Measurements from ENCODE around the gene RTP3. TPM values are rescaled to one million over a fixed set of nuclear protein-coding genes. Genes with fewer than 3 reads are reported as not detected.

Gene RTP3
- total and polyA plus RNA-seq, 2 experiments from 2014 or later = not detected

GRCh38 chr3:46524832-46525231 lies 27.1 kb downstream of the RTP3 start:
- H3K9me3 ChIP-seq (ENCODE audit: low read depth) = no peaks in the 10 kb centered on the region
- in situ Hi-C loops (cut with MboI) = no loop called here
- H3K4me3 ChIP-seq = no peak overlapping the region
- no peaks in the 10 kb centered on the region for H3K4me1 ChIP-seq (ENCODE audit: insufficient read depth)
- no peaks in the 10 kb centered on the region for H3K9me2 ChIP-seq (ENCODE audit: insufficient read depth)
- no peak for DNase-seq
- no peak overlapping the region for H3K9ac ChIP-seq
- no peaks in the 10 kb centered on the region for H4K20me1 ChIP-seq (ENCODE audit: insufficient read depth)
- H3K27ac ChIP-seq = no peak overlapping the region
- 91 to 98% methylated on average over 3 of the region's 3 CpGs for WGBS, 2 experiments (ENCODE audit: low coverage in 1 of 2, low lambda C conversion rate in 2 of 2, missing lambda C conversion rate in 2 of 2)
- H3F3A ChIP-seq (ENCODE audit: insufficient read depth) = no peaks in the 10 kb centered on the region
- no peaks in the 10 kb centered on the region for H3K79me2 ChIP-seq (ENCODE audit: insufficient read depth)
- H2AFZ ChIP-seq = no peak overlapping the region
- H3K27me3 ChIP-seq (replicated peaks; ENCODE audit: insufficient read depth) = no peaks in the 10 kb centered on the region
- peaks cover 15% of the 10 kb centered on the region; the same call in 1 of the 2 replicates for H3K36me3 ChIP-seq (ENCODE audit: low read depth)
- H3K4me2 ChIP-seq (ENCODE audit: unreplicated experiment) = no peak overlapping the region
- TF ChIP-seq EZH2phosphoT487 (IDR thresholded peaks at IDR 0.05; ENCODE audit: insufficient read depth, low read depth) (no peak), EZH2 (IDR thresholded peaks at IDR 0.05; ENCODE audit: insufficient read depth, poor library complexity, severe bottlenecking) (no peak)

GRCh38 chr3:46527239-46527638 lies 29.5 kb downstream of the RTP3 start:
- Histone ChIP-seq H3K4me2 (ENCODE audit: unreplicated experiment) (no peak overlapping the region), H3K4me1 (ENCODE audit: insufficient read depth) (no peaks in the 10 kb centered on the region), H3K9ac (no peak overlapping the region), H4K20me1 (ENCODE audit: insufficient read depth) (no peaks in the 10 kb centered on the region), H3K27ac (no peak overlapping the region), H3K4me3 (no peak overlapping the region), H3K9me2 (ENCODE audit: insufficient read depth) (no peaks in the 10 kb centered on the region), H3K36me3 (ENCODE audit: low read depth) (peaks cover 20% of the 10 kb centered on the region), H3K27me3 (replicated peaks; ENCODE audit: insufficient read depth) (no peaks in the 10 kb centered on the region), H3K79me2 (ENCODE audit: insufficient read depth) (no peaks in the 10 kb centered on the region), H3F3A (ENCODE audit: insufficient read depth) (no peaks in the 10 kb centered on the region), H2AFZ (no peak overlapping the region), H3K9me3 (ENCODE audit: low read depth) (no peaks in the 10 kb centered on the region)
- in situ Hi-C loops (cut with MboI) = no loop called here
- no peak for DNase-seq
- 84 to 85% methylated on average over 5 of the region's 5 CpGs for WGBS, 2 experiments (ENCODE audit: low coverage in 1 of 2, low lambda C conversion rate in 2 of 2, missing lambda C conversion rate in 2 of 2)
- TF ChIP-seq EZH2 (IDR thresholded peaks at IDR 0.05; ENCODE audit: insufficient read depth, poor library complexity, severe bottlenecking) (no peak), EZH2phosphoT487 (IDR thresholded peaks at IDR 0.05; ENCODE audit: insufficient read depth, low read depth) (no peak)

GRCh38 chr3:46533091-46533490 lies 35.3 kb downstream of the RTP3 start:
- peaks cover 4% of the 10 kb centered on the region for H3F3A ChIP-seq (ENCODE audit: insufficient read depth)
- H3K9ac ChIP-seq = no peak overlapping the region
- TF ChIP-seq EZH2 (IDR thresholded peaks at IDR 0.05; ENCODE audit: insufficient read depth, poor library complexity, severe bottlenecking) (no peak), EZH2phosphoT487 (IDR thresholded peaks at IDR 0.05; ENCODE audit: insufficient read depth, low read depth) (no peak)
- H3K27ac ChIP-seq = no peak overlapping the region
- no peaks in the 10 kb centered on the region for H3K9me2 ChIP-seq (ENCODE audit: insufficient read depth)
- H3K27me3 ChIP-seq (replicated peaks; ENCODE audit: insufficient read depth) = no peaks in the 10 kb centered on the region
- H4K20me1 ChIP-seq (ENCODE audit: insufficient read depth) = no peaks in the 10 kb centered on the region
- DNase-seq = no peak
- H3K36me3 ChIP-seq (ENCODE audit: low read depth) = peaks cover 27% of the 10 kb centered on the region
- no peak overlapping the region for H2AFZ ChIP-seq
- peaks cover 4% of the 10 kb centered on the region for H3K4me1 ChIP-seq (ENCODE audit: insufficient read depth)
- H3K9me3 ChIP-seq (ENCODE audit: low read depth) = no peaks in the 10 kb centered on the region
- in situ Hi-C loops (cut with MboI) = no loop called here
- WGBS, 2 experiments (ENCODE audit: low coverage in 1 of 2, low lambda C conversion rate in 2 of 2, missing lambda C conversion rate in 2 of 2) = 82 to 87% methylated on average over 3 of the region's 3 CpGs
- H3K4me2 ChIP-seq (ENCODE audit: unreplicated experiment) = no peak overlapping the region
- H3K4me3 ChIP-seq = no peak overlapping the region
- H3K79me2 ChIP-seq (ENCODE audit: insufficient read depth) = no peaks in the 10 kb centered on the region

GRCh38 chr3:46535746-46536145 lies 38.0 kb downstream of the RTP3 start:
- TF ChIP-seq EZH2phosphoT487 (IDR thresholded peaks at IDR 0.05; ENCODE audit: insufficient read depth, low read depth) (no peak), EZH2 (IDR thresholded peaks at IDR 0.05; ENCODE audit: insufficient read depth, poor library complexity, severe bottlenecking) (no peak)
- Histone ChIP-seq H4K20me1 (ENCODE audit: insufficient read depth) (no peaks in the 10 kb centered on the region), H3K27me3 (replicated peaks; ENCODE audit: insufficient read depth) (no peaks in the 10 kb centered on the region), H3K36me3 (ENCODE audit: low read depth) (peaks cover 22% of the 10 kb centered on the region), H3K4me2 (ENCODE audit: unreplicated experiment) (no peak overlapping the region), H3K9me3 (ENCODE audit: low read depth) (no peaks in the 10 kb centered on the region), H3K27ac (no peak overlapping the region), H3K9me2 (ENCODE audit: insufficient read depth) (no peaks in the 10 kb centered on the region), H3K4me1 (ENCODE audit: insufficient read depth) (peaks cover 21% of the 10 kb centered on the region), H3F3A (ENCODE audit: insufficient read depth) (peaks cover 18% of the 10 kb centered on the region), H3K9ac (no peak overlapping the region), H2AFZ (no peak overlapping the region), H3K4me3 (no peak overlapping the region), H3K79me2 (ENCODE audit: insufficient read depth) (no peaks in the 10 kb centered on the region)
- WGBS, 2 experiments (ENCODE audit: low coverage in 1 of 2, low lambda C conversion rate in 2 of 2, missing lambda C conversion rate in 2 of 2) = 82 to 83% methylated on average over 5 of the region's 5 CpGs
- no peak for DNase-seq
- in situ Hi-C loops (cut with MboI) = no loop called here

- no peaks in the 10 kb centered on the region for H4K20me1 ChIP-seq (ENCODE audit: insufficient read depth)
- no peak overlapping the region for H3K4me3 ChIP-seq
- H3K9me3 ChIP-seq (ENCODE audit: low read depth) = no peaks in the 10 kb centered on the region
- H3K9ac ChIP-seq = no peak overlapping the region
- DNase-seq = no peak
- in situ Hi-C loops (cut with MboI) = no loop called here
- H3K27me3 ChIP-seq (replicated peaks; ENCODE audit: insufficient read depth) = no peaks in the 10 kb centered on the region
- H3K27ac ChIP-seq = no peak overlapping the region
- no peak overlapping the region for H3K4me2 ChIP-seq (ENCODE audit: unreplicated experiment)
- peaks cover 18% of the 10 kb centered on the region for H3F3A ChIP-seq (ENCODE audit: insufficient read depth)
- H3K9me2 ChIP-seq (ENCODE audit: insufficient read depth) = no peaks in the 10 kb centered on the region
- no peak for TF ChIP-seq EZH2phosphoT487 (IDR thresholded peaks at IDR 0.05; ENCODE audit: insufficient read depth, low read depth)
- TF ChIP-seq EZH2 (IDR thresholded peaks at IDR 0.05; ENCODE audit: insufficient read depth, poor library complexity, severe bottlenecking) = no peak
- peaks cover 21% of the 10 kb centered on the region for H3K4me1 ChIP-seq (ENCODE audit: insufficient read depth)
- H2AFZ ChIP-seq = no peak overlapping the region
- no peaks in the 10 kb centered on the region for H3K79me2 ChIP-seq (ENCODE audit: insufficient read depth)
- peaks cover 22% of the 10 kb centered on the region; the same call in 1 of the 2 replicates for H3K36me3 ChIP-seq (ENCODE audit: low read depth)
Observed at GRCh38 chr3:46536758-46537157, 39.0 kb downstream of the RTP3 start.

All from GM23248 (cell line).